GM12801 (cell line): ENCODE results near the gene AMELY.

Source experiments
- CTCF ChIP-seq: IDR thresholded peaks from one replicate; pipeline ENCODE4 v1.5.1; 2011; ENCODE audit warnings: control low read depth; ENCODE audit not compliant: insufficient read length; ENCODE audit errors: extremely low read depth

Gene AMELY

GRCh38 chrY:6894496-6894895 is 17.1 kb downstream of the AMELY start:
- TF ChIP-seq CTCF: no peak

- TF ChIP-seq CTCF: no peak
These were observed 62.2 kb downstream of the AMELY start for GRCh38 chrY:6849384-6849783.
